HCT116 (cell line): Measurements from ENCODE around the gene ZNF782. TPM values are rescaled to one million over a fixed set of nuclear protein-coding genes. Genes with fewer than 3 reads are reported as not detected.

ENCODE experiments used
- total RNA-seq: library from RNA; stranded (reverse); gene quantifications from one replicate; pipeline ENCODE4 v1.2.1, GENCODE V29; 2021; ENCODE audit not compliant: unreplicated experiment

Gene ZNF782
- total RNA-seq, 1 experiment from 2014 or later: 3.7 TPM

Other genes with a start within 250 kb of the ZNF782 start
- gene CDC14B, start 234.7 kb downstream of the ZNF782 start, total RNA-seq: 21.6 TPM
- 10.4 TPM for gene PRXL2C, start 199.2 kb downstream of the ZNF782 start, total RNA-seq
- gene ZNF510, start 76.4 kb downstream of the ZNF782 start, total RNA-seq: 6.6 TPM
- gene NUTM2G, start 74.3 kb upstream of the ZNF782 start, total RNA-seq: not detected
- gene CTSV, start 184.6 kb upstream of the ZNF782 start, total RNA-seq: 15.5 TPM